Pancreas (tissue), 10 donors: ENCODE measurements around the gene DPY30. TPM values are rescaled to one million over a fixed set of nuclear protein-coding genes. Genes with fewer than 3 reads are reported as not detected.

Experiments
- ATAC-seq, 4 donors: fragments of 200-7000 bp; cut with Tn5 transposase; one replicate each; pipeline versions ENCODE4 v1.8.0 to v1.9.1; 2020; ENCODE audit warnings: mild to moderate bottlenecking in 4 of 4, moderate library complexity in 4 of 4
- DNase-seq, 6 donors: peaks; one replicate each; pipeline ENCODE4 v3.0.0-alpha.2; 2020
- FAIRE-seq: peaks from 2 replicates; lab custom pipeline; 2012; peaks lifted over from hg19 to GRCh38; lab: Jason Lieb, UNC
- H3K27ac ChIP-seq, 4 donors: fragments of 200-600 bp; sonication (generic); 1 replicate in 3 of 4; 2 replicates in 1 of 4; pipeline versions ENCODE4 v1.5.0 to v1.8.0; 2020
- H3K27me3 ChIP-seq, 4 donors: fragments of 200-600 bp; one replicate each; pipeline ENCODE4 v1.8.0; 2021
- H3K36me3 ChIP-seq, 3 donors: fragments of 200-600 bp; sonication (generic) in 1 of 3; one replicate each; pipeline versions ENCODE4 v1.5.0 to v1.8.0; 2020 to 2021
- H3K4me1 ChIP-seq, 3 donors: fragments of 200-600 bp; one replicate each; pipeline ENCODE4 v1.8.0; 2021
- H3K4me3 ChIP-seq, 4 donors: fragments of 200-600 bp; sonication (generic) in 2 of 4; one replicate each; pipeline versions ENCODE4 v1.5.0 to v1.8.0; 2020 to 2021
- H3K9me3 ChIP-seq, 4 donors: fragments of 200-600 bp; one replicate each; pipeline ENCODE4 v1.8.0; 2021
- CTCF ChIP-seq, 4 donors: fragments of 200-600 bp; sonication (generic) in 3 of 4; IDR thresholded peaks; one replicate each; pipeline versions ENCODE4 v1.5.0 to v1.8.0; 2021; ENCODE audit warnings: antibody characterized with exemption in 4 of 4
- WGBS, 2 donors: extraction: QIAGEN DNeasy Blood & Tissue Kit; methylation state at CpG; one replicate each; pipeline ENCODE4 v1.1.7; 2013; 5-methylcytosine and 5-hydroxymethylcytosine counted together
- intact Hi-C, 3 donors: fragments of 100-400 bp; cut with DNase I; formaldehyde crosslinking; loops; one replicate each; pipeline versions ENCODE4 v1.11.1 to v1.14.2; 2022
- polyA plus RNA-seq, 2 donors: library from polyadenylated mRNA; stranded (reverse); fragments of 200-250 nt; gene quantifications; one replicate each; pipeline ENCODE4 v1.2.3, GENCODE V29; 2013
- total RNA-seq, 6 donors: library from RNA; stranded (reverse); fragmentation: NEBNext Ultra II Directional in 4 of 6; extraction: Animal tissue kit (Norgen Biotek cat#: 25700) in 4 of 6; gene quantifications; one replicate each; pipeline versions ENCODE4 v1.2.1 to v1.2.4, GENCODE V29; 2021 to 2023
- donor health status: healthy with polysubstance abuse.
- donor health status: DM: no; HTN: no; CAD: no; lungs with moderate emphysema.
- donor health status: DM: no; HTN: no; CAD: no.
- donor health status: control.
- donor health status: control.
- donor health status: Bipolar disorder and iron deficiency.
- donor health status: DM: yes; HTN: yes; CAD: no.
- donor health status: DM: no; HTN: no; CAD: no.
- donor health status: DM: no; HTN: no; CAD: no.
- donor health status: DM: yes; HTN: yes; CAD: no.

The DPY30 gene
- total and polyA plus RNA-seq, 8 donors = 17.6 to 58.7 (median 24.5) TPM

- intact Hi-C loops = no loop called here
- Histone ChIP-seq H3K4me1 (no peaks in the 10 kb centered on the region), H3K27ac (no peak overlapping the region), H3K9me3 (no peaks in the 10 kb centered on the region), H3K36me3 (no peaks in the 10 kb centered on the region), H3K27me3 (no peaks in the 10 kb centered on the region), H3K4me3 (no peak overlapping the region)
- TF ChIP-seq CTCF (IDR thresholded peaks at IDR 0.05) = no peak
- no peak for FAIRE-seq
- DNase-seq = no peak
- no peak for ATAC-seq
- WGBS, 2 donors = 96 to 97% methylated on average over 4 of the region's 4 CpGs
Measured at GRCh38 chr2:31999438-31999837, 40.2 kb downstream of the DPY30 start.

GRCh38 chr2:31998731-31999383 is 40.7 kb downstream of the DPY30 start:
- TF ChIP-seq CTCF (IDR thresholded peaks at IDR 0.05) = no peak
- Histone ChIP-seq H3K27ac (no peak overlapping the region), H3K4me1 (no peaks in the 10 kb centered on the region), H3K36me3 (no peaks in the 10 kb centered on the region), H3K27me3 (no peaks in the 10 kb centered on the region), H3K9me3 (no peaks in the 10 kb centered on the region), H3K4me3 (no peak overlapping the region)
- DNase-seq (no peak), ATAC-seq (no peak), FAIRE-seq (no peak)
- WGBS, 2 donors = 96 to 99% methylated on average over 4 of the region's 4 CpGs
- intact Hi-C loops = no loop called here

- H3K27me3 ChIP-seq = no peaks in the 10 kb centered on the region
- H3K4me3 ChIP-seq = no peak overlapping the region
- no peaks in the 10 kb centered on the region for H3K36me3 ChIP-seq
- ATAC-seq (no peak), FAIRE-seq (no peak), DNase-seq (no peak)
- TF ChIP-seq CTCF (IDR thresholded peaks at IDR 0.05) = no peak
- intact Hi-C loops = no loop called here
- no peak overlapping the region for H3K27ac ChIP-seq
- H3K9me3 ChIP-seq = no peaks in the 10 kb centered on the region
- 63 to 71% methylated on average over 3 of the region's 3 CpGs for WGBS, 2 donors
- H3K4me1 ChIP-seq = no peaks in the 10 kb centered on the region
Measured at GRCh38 chr2:31997653-31998052, 42.0 kb downstream of the DPY30 start.

GRCh38 chr2:31996571-31997150 is 42.9 kb downstream of the DPY30 start:
- Histone ChIP-seq H3K4me1 (no peaks in the 10 kb centered on the region), H3K36me3 (no peaks in the 10 kb centered on the region), H3K27me3 (no peaks in the 10 kb centered on the region), H3K9me3 (no peaks in the 10 kb centered on the region), H3K4me3 (no peak overlapping the region), H3K27ac (no peak overlapping the region)
- ATAC-seq (no peak), DNase-seq (no peak), FAIRE-seq (no peak)
- intact Hi-C loops = no loop called here
- WGBS, 2 donors = 82 to 94% methylated on average over 6 of the region's 6 CpGs
- TF ChIP-seq CTCF (IDR thresholded peaks at IDR 0.05) = no peak

GRCh38 chr2:31992934-31993333 is 46.7 kb downstream of the DPY30 start:
- intact Hi-C loops = no loop called here
- Histone ChIP-seq H3K36me3 (no peaks in the 10 kb centered on the region), H3K27me3 (no peaks in the 10 kb centered on the region), H3K4me3 (no peak overlapping the region), H3K27ac (no peak overlapping the region), H3K9me3 (no peaks in the 10 kb centered on the region), H3K4me1 (peaks cover 0 to under 1% (median 0%) of the 10 kb centered on the region in 3 donors)
- FAIRE-seq (no peak), DNase-seq (no peak), ATAC-seq (no peak)
- 88 to 95% methylated on average over 4 of the region's 4 CpGs for WGBS, 2 donors
- no peak for TF ChIP-seq CTCF (IDR thresholded peaks at IDR 0.05)
